Tibial nerve (tissue), 4 donors: ENCODE data around the gene MED15. TPM values are rescaled to one million over a fixed set of nuclear protein-coding genes. Genes with fewer than 3 reads are reported as not detected.

ENCODE experiments used
- DNase-seq, 2 donors: peaks; one replicate each; pipeline ENCODE4 v3.0.0-alpha.2; 2019; ENCODE audit warnings: low spot score in 2 of 2
- H3K27ac ChIP-seq, 4 donors: fragments of 200-600 bp; sonication (generic) in 3 of 4; one replicate each; pipeline ENCODE4 v1.5.1; 2017 to 2019; ENCODE audit warnings: mild to moderate bottlenecking in 1 of 4
- H3K27me3 ChIP-seq, 2 donors: fragments of 200-600 bp; sonication (generic) in 1 of 2; one replicate each; pipeline versions ENCODE4 v1.5.1 to v1.6.0; 2017 to 2019
- H3K36me3 ChIP-seq, 3 donors: fragments of 200-600 bp; sonication (generic); one replicate each; pipeline ENCODE4 v1.5.1; 2018 to 2019
- H3K4me1 ChIP-seq, 4 donors: fragments of 200-600 bp; sonication (generic) in 3 of 4; one replicate each; pipeline ENCODE4 v1.5.1; 2017 to 2019
- H3K4me3 ChIP-seq, 4 donors: fragments of 200-600 bp; sonication (generic) in 3 of 4; one replicate each; pipeline ENCODE4 v1.5.1; 2017 to 2019; ENCODE audit warnings: mild to moderate bottlenecking in 1 of 4, moderate library complexity in 1 of 4
- H3K9me3 ChIP-seq, 4 donors: fragments of 200-600 bp; sonication (generic) in 3 of 4; one replicate each; pipeline ENCODE4 v1.5.1; 2017 to 2019
- CTCF ChIP-seq, 5 experiments: fragments of 200-600 bp in 3 of 5; fragments of 450-650 bp in 2 of 5; sonication (generic) in 3 of 5; IDR thresholded peaks; one replicate each; pipeline ENCODE4 v1.5.1; 2016 to 2019; ENCODE audit warnings: antibody characterized with exemption in 5 of 5, mild to moderate bottlenecking in 3 of 5, moderate library complexity in 2 of 5
- EP300 ChIP-seq, 2 donors: sonication (generic); formaldehyde crosslinking; IDR thresholded peaks; one replicate each; pipeline ENCODE4 v1.6.1; 2017; ENCODE audit warnings: antibody characterized with exemption in 2 of 2, mild to moderate bottlenecking in 1 of 2
- POLR2A ChIP-seq, 2 donors: fragments of 450-650 bp; IDR thresholded peaks; one replicate each; pipeline ENCODE4 v1.6.1; 2017; ENCODE audit warnings: antibody characterized with exemption in 2 of 2, mild to moderate bottlenecking in 2 of 2, moderate library complexity in 2 of 2
- WGBS, 2 donors: methylation state at CpG; one replicate each; pipeline ENCODE4 v1.1.5; 2018; 5-methylcytosine and 5-hydroxymethylcytosine counted together
- total RNA-seq, 4 donors: library from RNA; depleted of rRNA; stranded (reverse); fragments of >200 nt; gene quantifications; one replicate each; pipeline ENCODE4 v1.1.0, GENCODE V29; 2016

The MED15 gene
- total RNA-seq, 4 donors from 2014 or later = 49.2 to 147 (median 102) TPM

GRCh38 chr22:20563466-20563906, 56.1 kb downstream of the MED15 start:
- DNase-seq = no peak
- H3K27me3 ChIP-seq = no peaks in the 10 kb centered on the region
- 80 to 85% methylated on average over 4 of the region's 4 CpGs for WGBS, 2 donors
- TF ChIP-seq POLR2A (IDR thresholded peaks at IDR 0.05) (no peak), EP300 (IDR thresholded peaks at IDR 0.05) (no peak), CTCF (IDR thresholded peaks at IDR 0.05) (no peak)
- no peak overlapping the region for H3K4me3 ChIP-seq
- H3K27ac ChIP-seq = peak overlapping the region in 1 of 4 donors; percentile 10
- H3K4me1 ChIP-seq = peaks cover 0 to 24% (median 19%) of the 10 kb centered on the region in 4 donors
- H3K9me3 ChIP-seq = no peaks in the 10 kb centered on the region
- H3K36me3 ChIP-seq = peaks cover 9 to 87% (median 12%) of the 10 kb centered on the region in 3 donors

GRCh38 chr22:20563941-20564371, 56.5 kb downstream of the MED15 start:
- Histone ChIP-seq H3K4me3 (no peak overlapping the region), H3K27me3 (no peaks in the 10 kb centered on the region), H3K36me3 (peaks cover 11 to 87% (median 12%) of the 10 kb centered on the region in 3 donors), H3K27ac (peak overlapping the region in 1 of 4 donors; percentile 10), H3K4me1 (peaks cover 0 to 29% (median 23%) of the 10 kb centered on the region in 4 donors), H3K9me3 (no peaks in the 10 kb centered on the region)
- DNase-seq = no peak
- no peak for TF ChIP-seq POLR2A (IDR thresholded peaks at IDR 0.05)
- TF ChIP-seq CTCF (IDR thresholded peaks at IDR 0.05) = no peak
- no peak for TF ChIP-seq EP300 (IDR thresholded peaks at IDR 0.05)
- 73 to 74% methylated on average over 13 of the region's 13 CpGs for WGBS, 2 donors

- Histone ChIP-seq H3K27ac (peak overlapping the region in 1 of 4 donors; percentile 8), H3K27me3 (no peaks in the 10 kb centered on the region), H3K4me1 (peaks cover 0 to 40% (median 30%) of the 10 kb centered on the region in 4 donors), H3K9me3 (no peaks in the 10 kb centered on the region), H3K4me3 (no peak overlapping the region), H3K36me3 (peaks cover 11 to 87% (median 12%) of the 10 kb centered on the region in 3 donors)
- TF ChIP-seq CTCF (IDR thresholded peaks at IDR 0.05) (no peak), EP300 (IDR thresholded peaks at IDR 0.05) (no peak), POLR2A (IDR thresholded peaks at IDR 0.05) (no peak)
- 79 to 88% methylated on average over 13 of the region's 13 CpGs for WGBS, 2 donors
- DNase-seq = no peak
Observed at GRCh38 chr22:20565079-20565734, 57.8 kb downstream of the MED15 start.

- Histone ChIP-seq H3K4me1 (peaks cover 0 to 40% (median 30%) of the 10 kb centered on the region in 4 donors), H3K4me3 (no peak overlapping the region), H3K36me3 (peaks cover 11 to 85% (median 12%) of the 10 kb centered on the region in 3 donors), H3K27me3 (no peaks in the 10 kb centered on the region), H3K9me3 (no peaks in the 10 kb centered on the region), H3K27ac (peak overlapping the region in 1 of 4 donors; percentile 8)
- no peak for DNase-seq
- TF ChIP-seq POLR2A (IDR thresholded peaks at IDR 0.05) (no peak), CTCF (IDR thresholded peaks at IDR 0.05) (no peak), EP300 (IDR thresholded peaks at IDR 0.05) (no peak)
- whole genome bisulfite sequencing, 2 donors = 84 to 91% methylated on average over 4 of the region's 4 CpGs
Observed at GRCh38 chr22:20565761-20566160, 58.4 kb downstream of the MED15 start.
